Skeletal muscle tissue (tissue), 4 donors: ENCODE data around the gene SRRM3. TPM values are rescaled to one million over a fixed set of nuclear protein-coding genes. Genes with fewer than 3 reads are reported as not detected.

Experiments
- H3K27ac ChIP-seq: one replicate; pipeline ENCODE4 v1.7.0; 2013; ENCODE audit warnings: mild to moderate bottlenecking, low read depth, low read length, inconsistent platforms
- H3K27me3 ChIP-seq, 3 donors: one replicate each; pipeline ENCODE4 v1.7.0; 2013; ENCODE audit warnings: low read length in 3 of 3; ENCODE audit not compliant: control insufficient read depth in 3 of 3, insufficient read depth in 3 of 3
- H3K36me3 ChIP-seq, 3 donors: one replicate each; pipeline ENCODE4 v1.7.0; 2013; ENCODE audit warnings: low read length in 3 of 3; ENCODE audit not compliant: control insufficient read depth in 3 of 3, insufficient read depth in 3 of 3
- H3K4me1 ChIP-seq, 3 donors: one replicate each; pipeline ENCODE4 v1.7.0; 2013; ENCODE audit warnings: low read length in 3 of 3, mild to moderate bottlenecking in 3 of 3; ENCODE audit not compliant: control insufficient read depth in 3 of 3, insufficient read depth in 3 of 3
- H3K4me3 ChIP-seq, 3 donors: one replicate each; pipeline ENCODE4 v1.7.0; 2013; ENCODE audit warnings: low read length in 3 of 3
- H3K9ac ChIP-seq, 3 donors: one replicate each; pipeline ENCODE4 v1.7.0; 2013; ENCODE audit warnings: low read length in 3 of 3, mild to moderate bottlenecking in 3 of 3, moderate library complexity in 2 of 3, low read depth in 1 of 3
- H3K9me3 ChIP-seq, 3 donors: one replicate each; pipeline ENCODE4 v1.7.0; 2013; ENCODE audit warnings: low read length in 3 of 3; ENCODE audit not compliant: control insufficient read depth in 3 of 3
- total RNA-seq: library from RNA; depleted of rRNA; stranded (reverse); fragments of >200 nt; gene quantifications from one replicate; pipeline ENCODE4 v1.2.3, GENCODE V29; 2014
- donor health status: Osteomylitis.

Gene SRRM3
- total RNA-seq, 1 donor from 2014 or later, result not detected

GRCh38 chr7:76293407-76293901 is 91.8 kb downstream of the SRRM3 start:
- no peaks in the 10 kb centered on the region for H3K9me3 ChIP-seq
- peak overlapping the region in 1 of 3 donors; percentile 91 for H3K9ac ChIP-seq
- peaks cover 36 to 56% (median 44%) of the 10 kb centered on the region in 3 donors for H3K4me1 ChIP-seq
- peak overlapping the region; percentile 97 for H3K27ac ChIP-seq
- no peaks in the 10 kb centered on the region for H3K36me3 ChIP-seq
- no peaks in the 10 kb centered on the region for H3K27me3 ChIP-seq
- H3K4me3 ChIP-seq, result peak overlapping the region in 1 of 3 donors; percentile 39

GRCh38 chr7:76294344-76295024 is 92.8 kb downstream of the SRRM3 start:
- H3K36me3 ChIP-seq, result no peaks in the 10 kb centered on the region
- H3K27ac ChIP-seq, result peak overlapping the region; percentile 97
- peak overlapping the region; percentile 39 to 76 (median 64) for H3K4me3 ChIP-seq
- peaks cover 36 to 56% (median 44%) of the 10 kb centered on the region in 3 donors for H3K4me1 ChIP-seq
- no peaks in the 10 kb centered on the region for H3K9me3 ChIP-seq
- peak overlapping the region; percentile 65 to 91 (median 73) for H3K9ac ChIP-seq
- H3K27me3 ChIP-seq, result no peaks in the 10 kb centered on the region

GRCh38 chr7:76296743-76297740 is 95.3 kb downstream of the SRRM3 start:
- Histone ChIP-seq H3K27ac (peak overlapping the region; percentile 97), H3K9ac (peak overlapping the region; percentile 30 to 35 (median 32)), H3K4me3 (no peak overlapping the region), H3K9me3 (no peaks in the 10 kb centered on the region), H3K4me1 (peaks cover 33 to 55% (median 41%) of the 10 kb centered on the region in 3 donors), H3K36me3 (no peaks in the 10 kb centered on the region), H3K27me3 (no peaks in the 10 kb centered on the region)

GRCh38 chr7:76300166-76300731 is 98.6 kb downstream of the SRRM3 start:
- Histone ChIP-seq H3K36me3 (peaks cover 5 to 14% (median 7%) of the 10 kb centered on the region in 3 donors), H3K9me3 (no peaks in the 10 kb centered on the region), H3K27me3 (no peaks in the 10 kb centered on the region), H3K4me1 (peaks cover 29 to 52% (median 31%) of the 10 kb centered on the region in 3 donors), H3K27ac (peak overlapping the region; percentile 11), H3K4me3 (no peak overlapping the region), H3K9ac (no peak overlapping the region)

- peaks cover 33 to 54% (median 36%) of the 10 kb centered on the region in 3 donors for H3K4me1 ChIP-seq
- H3K27me3 ChIP-seq, result no peaks in the 10 kb centered on the region
- no peaks in the 10 kb centered on the region for H3K9me3 ChIP-seq
- peaks cover 5 to 14% (median 7%) of the 10 kb centered on the region in 3 donors for H3K36me3 ChIP-seq
- no peak overlapping the region for H3K9ac ChIP-seq
- peak overlapping the region; percentile 25 for H3K27ac ChIP-seq
- no peak overlapping the region for H3K4me3 ChIP-seq
These were observed 99.3 kb downstream of the SRRM3 start for GRCh38 chr7:76301000-76301399.

- peaks cover 42 to 58% (median 45%) of the 10 kb centered on the region in 3 donors for H3K4me1 ChIP-seq
- H3K27ac ChIP-seq, result peak within 1 kb of the TSS; percentile 99
- H3K9ac ChIP-seq, result peak within 1 kb of the TSS; percentile 90 to 99 (median 98)
- peak within 1 kb of the TSS; percentile 85 to 95 (median 92) for H3K4me3 ChIP-seq
- H3K9me3 ChIP-seq, result no peaks in the 10 kb centered on the region
- peaks cover 5 to 14% (median 7%) of the 10 kb centered on the region in 3 donors for H3K36me3 ChIP-seq
- no peaks in the 10 kb centered on the region for H3K27me3 ChIP-seq
These were observed 100.9 kb downstream of the SRRM3 start, which contains the start of gene HSPB1 for GRCh38 chr7:76302347-76303201. Gene HSPB1, plus strand, starts transcription at chr7:76302673. Its CDS starts 40 bp downstream, at chr7:76302713.

- Histone ChIP-seq H3K9ac (peak overlapping the region; percentile 90 to 99 (median 98)), H3K4me1 (peaks cover 42 to 64% (median 49%) of the 10 kb centered on the region in 3 donors), H3K36me3 (peaks cover 5 to 14% (median 7%) of the 10 kb centered on the region in 3 donors), H3K27me3 (no peaks in the 10 kb centered on the region), H3K27ac (peak overlapping the region; percentile 99), H3K9me3 (no peaks in the 10 kb centered on the region), H3K4me3 (peak overlapping the region; percentile 85 to 95 (median 92))
These were observed 101.8 kb downstream of the SRRM3 start for GRCh38 chr7:76303202-76304147.

- peak overlapping the region; percentile 85 to 95 (median 92) for H3K4me3 ChIP-seq
- no peaks in the 10 kb centered on the region for H3K9me3 ChIP-seq
- peaks cover 7 to 14% (median 7%) of the 10 kb centered on the region in 3 donors for H3K36me3 ChIP-seq
- H3K9ac ChIP-seq, result peak overlapping the region; percentile 68 to 99 (median 98)
- H3K4me1 ChIP-seq, result peaks cover 42 to 70% (median 49%) of the 10 kb centered on the region in 3 donors
- no peaks in the 10 kb centered on the region for H3K27me3 ChIP-seq
- peak overlapping the region; percentile 99 for H3K27ac ChIP-seq
These were observed 103.2 kb downstream of the SRRM3 start for GRCh38 chr7:76304888-76305375.
